GM12878 (cell line): ENCODE measurements around the gene SYCE1L. TPM values are rescaled to one million over a fixed set of nuclear protein-coding genes. Genes with fewer than 3 reads are reported as not detected.

Experiments used
- ATAC-seq: fragments of 200-7000 bp; cut with Tn5 transposase; 3 replicates; pipeline ENCODE4 v1.9.1; 2020; ENCODE audit warnings: mild to moderate bottlenecking, moderate library complexity
- Bru-seq: library from RNA; stranded (reverse); fragments of 400-500 nt; gene quantifications from one replicate; lab custom pipeline; 2021; lab: Mats Ljungman, UMichigan
- BruChase-seq, 2 experiments: library from RNA; stranded (reverse); fragments of 400-500 nt; gene quantifications; one replicate each; lab custom pipeline; 2021; lab: Mats Ljungman, UMichigan
- BruUV-seq: library from RNA; stranded (reverse); fragments of 400-500 nt; replicated peaks from 2 replicates; lab custom pipeline; 2021; lab: Mats Ljungman, UMichigan
- CTCF ChIA-PET: fragments of 300-600 bp; sonication (Branson Sonifier 250); formaldehyde crosslinking; extraction: SDS; loops from one replicate; lab custom pipeline; 2021; ENCODE audit warnings: inconsistent platforms; lab: Yijun Ruan, JAX
- POLR2A ChIA-PET: fragments of 350-600 bp; formaldehyde crosslinking; extraction: SDS; loops from one replicate; lab custom pipeline; 2021; ENCODE audit warnings: inconsistent platforms; lab: Charles Lee
- RAD21 ChIA-PET: fragments of 300-600 bp; sonication (Branson Sonifier 250); formaldehyde crosslinking; loops from one replicate; lab custom pipeline; 2023; ENCODE audit warnings: antibody characterized with exemption; ENCODE audit not compliant: unreplicated experiment; lab: Charles Lee
- SMC1A ChIA-PET: fragments of 300-600 bp; sonication (Branson Sonifier 250); formaldehyde crosslinking; loops from one replicate; lab custom pipeline; 2023; ENCODE audit not compliant: unreplicated experiment, uncharacterized antibody; lab: Charles Lee
- DNase-seq: peaks from one replicate; pipeline ENCODE4 v3.0.0-alpha.2; 2011; ENCODE audit warnings: low read depth, low spot score
- FAIRE-seq: peaks from 3 replicates; lab custom pipeline; 2011; peaks lifted over from hg19 to GRCh38; lab: Jason Lieb, UNC
- H2AFZ ChIP-seq: 2 replicates; pipeline ENCODE4 v1.6.0; 2011; ENCODE audit warnings: low read depth, low read length, control low read depth; ENCODE audit not compliant: control insufficient read depth
- H3K27ac ChIP-seq: 2 replicates; pipeline ENCODE4 v1.5.1; 2011; ENCODE audit warnings: control low read depth; ENCODE audit not compliant: control insufficient read depth, insufficient read depth
- H3K27me3 ChIP-seq, 2 experiments: replicated peaks in 1 of 2; 2 replicates each; pipeline versions ENCODE4 v1.6.0 to v1.6.1; 2011; ENCODE audit warnings: low read length in 1 of 2; ENCODE audit not compliant: control insufficient read depth in 2 of 2, insufficient read depth in 2 of 2
- H3K36me3 ChIP-seq, 2 experiments: 2 replicates each; pipeline ENCODE4 v1.5.1; 2011; ENCODE audit warnings: low read length in 1 of 2; ENCODE audit not compliant: control insufficient read depth in 2 of 2, insufficient read depth in 2 of 2
- H3K4me1 ChIP-seq: 2 replicates; pipeline ENCODE4 v1.6.1; 2011; ENCODE audit warnings: mild to moderate bottlenecking, low read length, moderate library complexity, mixed read lengths; ENCODE audit not compliant: control insufficient read depth, insufficient read depth
- H3K4me2 ChIP-seq: 2 replicates; pipeline ENCODE4 v1.6.0; 2011; ENCODE audit warnings: control low read depth; ENCODE audit not compliant: control insufficient read depth, insufficient read depth
- H3K4me3 ChIP-seq: fragments of 200-600 bp; sonication (generic); 2 replicates; pipeline ENCODE4 v1.5.1; 2016
- H3K79me2 ChIP-seq: 2 replicates; pipeline ENCODE4 v1.6.0; 2011; ENCODE audit warnings: low read length; ENCODE audit not compliant: control insufficient read depth, insufficient read depth
- H3K9ac ChIP-seq: 2 replicates; pipeline ENCODE4 v1.8.0; 2011; ENCODE audit warnings: low read length, control low read depth, mixed read lengths; ENCODE audit not compliant: control insufficient read depth, insufficient read depth
- H3K9me3 ChIP-seq: replicated peaks from 3 replicates; pipeline ENCODE4 v1.5.1; 2011; ENCODE audit warnings: mild to moderate bottlenecking, low read length; ENCODE audit not compliant: control insufficient read depth, insufficient read depth
- H4K20me1 ChIP-seq: 2 replicates; pipeline ENCODE4 v1.6.0; 2011; ENCODE audit not compliant: control insufficient read depth, insufficient read depth
- IRF4 ChIP-seq: IDR thresholded peaks from 2 replicates; pipeline ENCODE4 v1.6.1; 2011; ENCODE audit warnings: low read depth, low read length
- WGBS: methylation state at CpG from one replicate; pipeline ENCODE4 v1.1.6; 2016; ENCODE audit warnings: low lambda C conversion rate; ENCODE audit not compliant: insufficient replicate concordance, insufficient coverage; ENCODE audit errors: missing lambda C conversion rate; 5-methylcytosine and 5-hydroxymethylcytosine counted together
- in situ Hi-C: fragments of 300-500 bp; cut with MboI; formaldehyde crosslinking; loops from 9 replicates; pipeline ENCODE4 v1.14.3; 2018; ENCODE audit warnings: mixed read lengths
- intact Hi-C: fragments of 100-400 bp; cut with micrococcal nuclease; formaldehyde crosslinking; loops from one replicate; pipeline ENCODE4 v1.14.2; 2022; ENCODE audit not compliant: unreplicated experiment
- long read RNA-seq, 2 experiments: library from polyadenylated mRNA; unstranded; transcript quantifications; one replicate each; pipeline ENCODE4 v2.0.0, GENCODE V29; 2019 to 2020
- polyA minus RNA-seq, 3 experiments: library from RNA; depleted of rRNA, polyadenylated mRNA; stranded (reverse); fragments of >200 nt; gene quantifications; 2 replicates each; pipeline ENCODE4 v1.2.3, GENCODE V29; 2011
- polyA plus RNA-seq, 11 experiments: library from polyadenylated mRNA; depleted of rRNA in 4 of 11; unstranded in 6 of 11; stranded (reverse) in 5 of 11; fragments of >200 nt; fragmentation: Nextera tagmentation in 4 of 11; fragmentation: Illumina TruSeq in 1 of 11; extraction: Ambion mirVana in 4 of 11; extraction: Trizol in 1 of 11; gene quantifications; 1 replicate in 1 of 11; 2 replicates in 10 of 11; pipeline versions ENCODE4 v1.2.1 to v1.2.3, GENCODE V29; 2011 to 2016; ENCODE audit warnings: inconsistent platforms in 2 of 11, missing spikeins in 2 of 11, low read depth in 1 of 11
- total RNA-seq, 4 experiments: library from RNA; depleted of rRNA in 3 of 4; stranded (reverse); fragments of >200 nt in 3 of 4; fragmentation: Illumina TruSeq in 1 of 4; extraction: Trizol in 1 of 4; gene quantifications; 2 replicates each; pipeline versions ENCODE4 v1.2.1 to v1.2.3, GENCODE V29; 2013 to 2021

SYCE1L gene
- not detected in 2 replicates for total RNA-seq (2013; cell fraction: nucleolus; rRNA removed)
- total RNA-seq (2014; rRNA removed) (0.38 and 0.73 TPM in 2 replicates), total RNA-seq (2014; rRNA removed; fragmentation: Illumina TruSeq; extraction: Trizol) (not detected in 2 replicates), total RNA-seq (2021) (3.9 and 4.6 TPM in 2 replicates), polyA plus RNA-seq (2011; rRNA removed) (not detected in 2 replicates), polyA plus RNA-seq (2014; fragmentation: Illumina TruSeq; extraction: Trizol) (not detected in 2 replicates), polyA plus RNA-seq (2014; fragmentation: Nextera tagmentation; extraction: Ambion mirVana) (not detected), polyA plus RNA-seq (2014; rRNA removed) (0.35 and 1.5 TPM in 2 replicates), polyA plus RNA-seq (2016; fragmentation: Nextera tagmentation; extraction: Ambion mirVana) (1 to 10 TPM in 1 of 2 experiments, under 1 TPM in 1; 0.91 to 1.5 TPM), polyA minus RNA-seq (2011; rRNA and poly(A)+ RNA removed) (not detected in 2 replicates), Bru-seq, nascent RNA (percentile 50 among the genes with signal in this experiment), BruChase-seq, experiment 1, labeled RNA remaining after a 6-hour chase (percentile 43 among the genes with signal in this experiment), BruChase-seq, experiment 2, labeled RNA remaining after a 2-hour chase (percentile 48 among the genes with signal in this experiment)
- polyA plus RNA-seq (2011; ENCODE audit: low read depth) = not detected
- polyA plus RNA-seq (2011; cell fraction: cytosol; rRNA removed) = not detected in 2 replicates
- 0.63 and 0.92 TPM in 2 replicates for polyA plus RNA-seq (2011; cell fraction: nucleus; rRNA removed)
- polyA plus RNA-seq (2012) = 0.77 and 5.4 TPM in 2 replicates
- not detected in 2 replicates for polyA minus RNA-seq (2011; cell fraction: cytosol; rRNA and poly(A)+ RNA removed)
- not detected in 2 replicates for polyA minus RNA-seq (2011; cell fraction: nucleus; rRNA and poly(A)+ RNA removed)
- long read RNA-seq, experiment 1, partial matches to known transcripts = 0 of 2 reads
- long read RNA-seq, experiment 1, other reads (novel, unspliced or antisense) = 2 of 2 reads
- long read RNA-seq, experiment 2, partial matches to known transcripts = 0 of 1 reads
- long read RNA-seq, experiment 2, other reads (novel, unspliced or antisense) = 1 of 1 reads

GRCh38 chr16:77199211-77199610 is at the start of gene SYCE1L:
SYCE1L (plus strand) TSS chr16:77199408; CDS start chr16:77199452, 44 bp downstream.
- CTCF ChIA-PET = no interaction called here
- ATAC-seq = no peak
- SMC1A ChIA-PET = no interaction called here
- no peak for TF ChIP-seq IRF4
- FAIRE-seq = no peak
- no peaks in the 10 kb centered on the region for H3K4me1 ChIP-seq
- intact Hi-C loops (loop anchor here (10.0 kb wide), 1 partner anchor 1544 kb away; no protein-coding TSS in a partner anchor), in situ Hi-C loops (loop anchor here (25.0 kb wide), 1 partner anchor 1737 kb away; the partner anchor contains the start of gene TMEM170A)
- H3K79me2 ChIP-seq = no peaks in the 10 kb centered on the region
- no peak within 1 kb of the TSS for H2AFZ ChIP-seq
- BruUV-seq = no TSS peak
- RAD21 ChIA-PET = no interaction called here
- POLR2A ChIA-PET = no interaction called here
- no peak within 1 kb of the TSS for H3K27ac ChIP-seq
- WGBS = over 99% methylated on average over 18 of the region's 18 CpGs
- peaks cover 13 to 20% of the 10 kb centered on the region in 2 experiments for H3K36me3 ChIP-seq
- H3K9ac ChIP-seq = no peak within 1 kb of the TSS
- no peak within 1 kb of the TSS for H3K4me3 ChIP-seq
- H4K20me1 ChIP-seq = no peaks in the 10 kb centered on the region
- H3K27me3 ChIP-seq = no peaks in the 10 kb centered on the region
- H3K4me2 ChIP-seq = no peak within 1 kb of the TSS
- no peaks in the 10 kb centered on the region for H3K9me3 ChIP-seq
- DNase-seq = no peak
